ENCODE measurements around the gene BBS9.

DNA sequence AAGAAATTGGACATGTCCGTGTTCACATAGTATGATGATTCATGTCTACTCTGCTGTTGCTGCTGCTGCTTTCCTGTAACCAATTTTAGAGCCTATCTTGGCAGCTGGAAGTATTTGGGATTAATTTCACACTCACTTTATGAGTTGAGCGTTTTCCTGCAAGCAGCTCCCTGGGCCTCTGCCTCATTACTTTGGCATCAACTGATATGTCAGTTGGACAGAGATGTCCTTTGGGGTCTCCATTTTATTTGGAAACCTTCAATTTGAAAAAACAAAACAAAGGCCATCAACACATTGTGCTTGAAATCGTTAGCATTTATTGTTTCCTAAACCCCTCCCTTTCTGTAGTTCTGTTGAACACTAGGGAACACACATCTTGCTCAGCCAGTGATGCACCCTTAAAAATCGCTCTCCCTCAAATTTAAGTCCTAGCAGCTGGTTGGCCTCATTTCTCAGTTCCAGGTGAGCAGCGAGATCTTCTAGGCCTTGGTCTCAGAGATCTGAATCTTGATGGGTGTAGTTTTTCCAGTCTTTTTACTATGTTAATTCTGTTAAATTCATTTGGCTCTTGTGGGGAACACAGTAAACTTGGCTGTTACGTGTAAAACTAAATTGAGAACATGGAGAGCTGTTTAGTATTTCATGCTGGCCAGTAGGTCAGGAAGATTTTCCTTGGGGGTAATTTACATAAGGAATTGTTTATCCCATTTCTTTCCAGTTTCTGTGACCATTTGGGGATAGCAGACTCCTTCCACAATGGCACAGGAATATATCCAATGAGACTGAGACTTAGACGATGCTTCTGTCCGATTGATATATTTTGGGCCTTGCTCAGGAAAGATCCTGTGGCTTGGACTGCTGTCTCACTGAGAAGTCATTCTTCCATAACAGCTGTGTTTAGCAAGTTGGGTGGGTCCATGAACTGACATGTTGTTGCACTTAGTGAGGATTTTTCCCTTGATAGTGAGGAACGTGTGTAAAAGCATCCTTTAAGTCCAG is 371.6 kb downstream of the BBS9 start:
- TF ChIP-seq, protein P1, sequence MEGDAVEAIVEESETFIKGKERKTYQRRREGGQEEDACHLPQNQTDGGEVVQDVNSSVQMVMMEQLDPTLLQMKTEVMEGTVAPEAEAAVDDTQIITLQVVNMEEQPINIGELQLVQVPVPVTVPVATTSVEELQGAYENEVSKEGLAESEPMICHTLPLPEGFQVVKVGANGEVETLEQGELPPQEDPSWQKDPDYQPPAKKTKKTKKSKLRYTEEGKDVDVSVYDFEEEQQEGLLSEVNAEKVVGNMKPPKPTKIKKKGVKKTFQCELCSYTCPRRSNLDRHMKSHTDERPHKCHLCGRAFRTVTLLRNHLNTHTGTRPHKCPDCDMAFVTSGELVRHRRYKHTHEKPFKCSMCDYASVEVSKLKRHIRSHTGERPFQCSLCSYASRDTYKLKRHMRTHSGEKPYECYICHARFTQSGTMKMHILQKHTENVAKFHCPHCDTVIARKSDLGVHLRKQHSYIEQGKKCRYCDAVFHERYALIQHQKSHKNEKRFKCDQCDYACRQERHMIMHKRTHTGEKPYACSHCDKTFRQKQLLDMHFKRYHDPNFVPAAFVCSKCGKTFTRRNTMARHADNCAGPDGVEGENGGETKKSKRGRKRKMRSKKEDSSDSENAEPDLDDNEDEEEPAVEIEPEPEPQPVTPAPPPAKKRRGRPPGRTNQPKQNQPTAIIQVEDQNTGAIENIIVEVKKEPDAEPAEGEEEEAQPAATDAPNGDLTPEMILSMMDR (IDR thresholded peaks at IDR 0.05) = no peak
- TF ChIP-seq POLR2A (IDR thresholded peaks at IDR 0.05) (no peak), EP300 (IDR thresholded peaks at IDR 0.05) (no peak)

Measured in tibial nerve (tissue), 4 donors.